Stomach (tissue), 4 donors: ENCODE results near the gene SRGAP2C.
"Not testable (repeated sequence)": the region's sequence is repeated elsewhere in the genome, so short reads cannot be mapped to it uniquely, and the experiment has no call there.

ENCODE experiments used
- EP300 ChIP-seq: sonication (generic); formaldehyde crosslinking; IDR thresholded peaks from one replicate; pipeline ENCODE4 v1.6.1; 2017; ENCODE audit warnings: antibody characterized with exemption
- POLR2A ChIP-seq, 4 donors: fragments of 450-650 bp; IDR thresholded peaks; one replicate each; pipeline ENCODE4 v1.6.1; 2016; ENCODE audit warnings: antibody characterized with exemption in 4 of 4, control low read depth in 2 of 4, mild to moderate bottlenecking in 1 of 4, moderate library complexity in 1 of 4
- POLR2AphosphoS5 ChIP-seq, 3 donors: sonication (generic); formaldehyde crosslinking; IDR thresholded peaks; one replicate each; pipeline ENCODE4 v1.6.1; 2016; ENCODE audit warnings: antibody characterized with exemption in 3 of 3
- TF ChIP-seq, protein P1 (sequence below), 7 experiments: fragments of 450-650 bp in 4 of 7; fragments of 200-600 bp in 3 of 7; sonication (generic) in 3 of 7; IDR thresholded peaks; one replicate each; pipeline ENCODE4 v1.5.1; 2016 to 2019; ENCODE audit warnings: antibody characterized with exemption in 7 of 7, control low read depth in 2 of 7, mild to moderate bottlenecking in 1 of 7

DNA sequence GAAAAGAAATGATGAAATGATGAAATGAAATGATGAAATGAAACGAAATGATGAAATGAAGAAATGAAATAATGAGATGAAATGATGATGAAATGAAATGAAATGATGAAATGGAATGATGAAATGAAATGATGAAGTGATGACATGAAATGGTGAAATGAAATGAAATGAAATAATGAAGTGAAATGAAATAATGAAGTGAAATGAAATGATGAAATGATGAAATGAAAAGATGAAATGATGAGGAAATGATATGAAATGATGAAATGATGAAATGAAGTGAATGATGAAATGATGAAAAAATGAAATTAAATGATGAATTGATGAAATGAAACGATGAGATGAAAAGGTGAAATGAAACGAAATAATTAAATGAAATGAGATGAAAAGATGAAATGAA is 215.3 kb downstream of the SRGAP2C start:
- TF ChIP-seq, protein P1, sequence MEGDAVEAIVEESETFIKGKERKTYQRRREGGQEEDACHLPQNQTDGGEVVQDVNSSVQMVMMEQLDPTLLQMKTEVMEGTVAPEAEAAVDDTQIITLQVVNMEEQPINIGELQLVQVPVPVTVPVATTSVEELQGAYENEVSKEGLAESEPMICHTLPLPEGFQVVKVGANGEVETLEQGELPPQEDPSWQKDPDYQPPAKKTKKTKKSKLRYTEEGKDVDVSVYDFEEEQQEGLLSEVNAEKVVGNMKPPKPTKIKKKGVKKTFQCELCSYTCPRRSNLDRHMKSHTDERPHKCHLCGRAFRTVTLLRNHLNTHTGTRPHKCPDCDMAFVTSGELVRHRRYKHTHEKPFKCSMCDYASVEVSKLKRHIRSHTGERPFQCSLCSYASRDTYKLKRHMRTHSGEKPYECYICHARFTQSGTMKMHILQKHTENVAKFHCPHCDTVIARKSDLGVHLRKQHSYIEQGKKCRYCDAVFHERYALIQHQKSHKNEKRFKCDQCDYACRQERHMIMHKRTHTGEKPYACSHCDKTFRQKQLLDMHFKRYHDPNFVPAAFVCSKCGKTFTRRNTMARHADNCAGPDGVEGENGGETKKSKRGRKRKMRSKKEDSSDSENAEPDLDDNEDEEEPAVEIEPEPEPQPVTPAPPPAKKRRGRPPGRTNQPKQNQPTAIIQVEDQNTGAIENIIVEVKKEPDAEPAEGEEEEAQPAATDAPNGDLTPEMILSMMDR (IDR thresholded peaks at IDR 0.05) = not testable (repeated sequence)
- TF ChIP-seq POLR2AphosphoS5 (IDR thresholded peaks at IDR 0.05); POLR2A (IDR thresholded peaks at IDR 0.05); EP300: not testable (repeated sequence)
